Putamen (tissue), 1 donor: Measurements from ENCODE around the gene TRIM62.
"Not testable (repeated sequence)": the region's sequence is repeated elsewhere in the genome, so short reads cannot be mapped to it uniquely, and the experiment has no call there.

Experiments
- DNase-seq: peaks from one replicate; pipeline ENCODE4 v3.0.0-alpha.2; 2016; ENCODE audit warnings: low spot score

Gene TRIM62

GRCh38 chr1:33158366-33158765 lies 23.5 kb downstream of the TRIM62 start:
- DNase-seq: no peak

- no peak for DNase-seq
Observed at GRCh38 chr1:33157131-33157530, 24.7 kb downstream of the TRIM62 start.

GRCh38 chr1:33155877-33156538 lies 25.8 kb downstream of the TRIM62 start:
- no peak for DNase-seq

- no peak for DNase-seq
Observed at GRCh38 chr1:33153650-33154049, 28.2 kb downstream of the TRIM62 start.

- peak; percentile 83 for DNase-seq
Observed at GRCh38 chr1:33152685-33153432, 29.0 kb downstream of the TRIM62 start.

GRCh38 chr1:33151116-33151515 lies 30.7 kb downstream of the TRIM62 start:
- no peak for DNase-seq

GRCh38 chr1:33150522-33150921 lies 31.3 kb downstream of the TRIM62 start:
- DNase-seq: no peak

GRCh38 chr1:33149453-33150190 lies 32.2 kb downstream of the TRIM62 start:
- no peak for DNase-seq

GRCh38 chr1:33148615-33149014 lies 33.2 kb downstream of the TRIM62 start:
- DNase-seq: no peak

GRCh38 chr1:33147997-33148314 lies 33.9 kb downstream of the TRIM62 start:
- no peak for DNase-seq

GRCh38 chr1:33147275-33147996 lies 34.4 kb downstream of the TRIM62 start:
- no peak for DNase-seq

- DNase-seq: no peak
Observed at GRCh38 chr1:33146003-33146402, 35.8 kb downstream of the TRIM62 start.

GRCh38 chr1:33143698-33144097 lies 38.1 kb downstream of the TRIM62 start:
- DNase-seq: no peak

- DNase-seq: no peak
Observed at GRCh38 chr1:33143176-33143575, 38.7 kb downstream of the TRIM62 start.

GRCh38 chr1:33142483-33143064 lies 39.3 kb downstream of the TRIM62 start:
- no peak for DNase-seq

GRCh38 chr1:33141781-33142180 lies 40.1 kb downstream of the TRIM62 start:
- no peak for DNase-seq

- DNase-seq: no peak
Observed at GRCh38 chr1:33141216-33141615, 40.6 kb downstream of the TRIM62 start.

- no peak for DNase-seq
Observed at GRCh38 chr1:33140153-33141149, 41.4 kb downstream of the TRIM62 start.

GRCh38 chr1:33137800-33138199 lies 44.0 kb downstream of the TRIM62 start:
- no peak for DNase-seq

GRCh38 chr1:33136041-33136440 lies 45.8 kb downstream of the TRIM62 start:
- DNase-seq: not testable (repeated sequence)
